ENCODE results near the gene PFKP.

GRCh38 chr10:3045471-3046209 is 21.7 kb upstream of the PFKP start:
- TF ChIP-seq, protein P1, sequence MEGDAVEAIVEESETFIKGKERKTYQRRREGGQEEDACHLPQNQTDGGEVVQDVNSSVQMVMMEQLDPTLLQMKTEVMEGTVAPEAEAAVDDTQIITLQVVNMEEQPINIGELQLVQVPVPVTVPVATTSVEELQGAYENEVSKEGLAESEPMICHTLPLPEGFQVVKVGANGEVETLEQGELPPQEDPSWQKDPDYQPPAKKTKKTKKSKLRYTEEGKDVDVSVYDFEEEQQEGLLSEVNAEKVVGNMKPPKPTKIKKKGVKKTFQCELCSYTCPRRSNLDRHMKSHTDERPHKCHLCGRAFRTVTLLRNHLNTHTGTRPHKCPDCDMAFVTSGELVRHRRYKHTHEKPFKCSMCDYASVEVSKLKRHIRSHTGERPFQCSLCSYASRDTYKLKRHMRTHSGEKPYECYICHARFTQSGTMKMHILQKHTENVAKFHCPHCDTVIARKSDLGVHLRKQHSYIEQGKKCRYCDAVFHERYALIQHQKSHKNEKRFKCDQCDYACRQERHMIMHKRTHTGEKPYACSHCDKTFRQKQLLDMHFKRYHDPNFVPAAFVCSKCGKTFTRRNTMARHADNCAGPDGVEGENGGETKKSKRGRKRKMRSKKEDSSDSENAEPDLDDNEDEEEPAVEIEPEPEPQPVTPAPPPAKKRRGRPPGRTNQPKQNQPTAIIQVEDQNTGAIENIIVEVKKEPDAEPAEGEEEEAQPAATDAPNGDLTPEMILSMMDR (IDR thresholded peaks at IDR 0.05): peak in 4 of 5 experiments; percentile 11 to 41 (median 26)
- TF ChIP-seq POLR2A (IDR thresholded peaks at IDR 0.05): no peak
- no peak for TF ChIP-seq EP300 (IDR thresholded peaks at IDR 0.05)
